Activated CD8-positive, alpha-beta T cell treated with anti-CD3 and anti-CD28 coated beads for 36 hours (primary cell): ENCODE measurements around the gene ATP7A. TPM values are rescaled to one million over a fixed set of nuclear protein-coding genes. Genes with fewer than 3 reads are reported as not detected.
A peak's percentile ranks its signal among the peaks of the same experiment; 100 is the strongest.

ENCODE experiments used
- ATAC-seq: fragments of 200-7000 bp; cut with Tn5 transposase; one replicate; pipeline ENCODE4 v1.10.0; 2021; ENCODE audit warnings: mild to moderate bottlenecking, moderate library complexity
- CTCF ChIA-PET: fragments of 350-600 bp; sonication (Branson Sonifier 250); formaldehyde crosslinking; loops from one replicate; lab custom pipeline; 2021; ENCODE audit warnings: antibody characterized with exemption; lab: Charles Lee
- POLR2A ChIA-PET: fragments of 350-600 bp; sonication (Branson Sonifier 250); formaldehyde crosslinking; loops from one replicate; lab custom pipeline; 2021; ENCODE audit warnings: antibody characterized with exemption; lab: Charles Lee
- DNase-seq: peaks from one replicate; pipeline ENCODE4 v3.0.0-alpha.2; 2020
- H3K27ac Mint-ChIP-seq: one replicate; pipeline ENCODE4 v1.8.0; 2021; ENCODE audit warnings: mild to moderate bottlenecking, mixed read lengths
- H3K27me3 Mint-ChIP-seq: one replicate; pipeline ENCODE4 v1.8.0; 2021; ENCODE audit warnings: mixed read lengths
- H3K36me3 Mint-ChIP-seq: one replicate; pipeline ENCODE4 v1.8.0; 2021; ENCODE audit warnings: low read depth, mixed read lengths
- H3K4me1 Mint-ChIP-seq: one replicate; pipeline ENCODE4 v1.8.0; 2021; ENCODE audit warnings: low read depth, mixed read lengths
- H3K4me3 Mint-ChIP-seq: one replicate; pipeline ENCODE4 v1.8.0; 2021; ENCODE audit warnings: mild to moderate bottlenecking, moderate library complexity, mixed read lengths
- H3K9me3 Mint-ChIP-seq: one replicate; pipeline ENCODE4 v1.8.0; 2021; ENCODE audit warnings: mixed read lengths
- intact Hi-C: fragments of 100-400 bp; cut with micrococcal nuclease; formaldehyde crosslinking; loops from one replicate; pipeline ENCODE4 v1.10.0; 2022
- total RNA-seq, 2 experiments: library from RNA; stranded (reverse); gene quantifications; one replicate each; pipeline ENCODE4 v1.2.3, GENCODE V29; 2021
- TF ChIP-seq, protein P1 (sequence below): fragments of 200-600 bp; IDR thresholded peaks from one replicate; pipeline ENCODE4 v1.8.0; 2022; ENCODE audit warnings: antibody characterized with exemption, mild to moderate bottlenecking

ATP7A gene
- total RNA-seq, 2 experiments from 2014 or later, result 7.4 to 8.7 TPM

DNA sequence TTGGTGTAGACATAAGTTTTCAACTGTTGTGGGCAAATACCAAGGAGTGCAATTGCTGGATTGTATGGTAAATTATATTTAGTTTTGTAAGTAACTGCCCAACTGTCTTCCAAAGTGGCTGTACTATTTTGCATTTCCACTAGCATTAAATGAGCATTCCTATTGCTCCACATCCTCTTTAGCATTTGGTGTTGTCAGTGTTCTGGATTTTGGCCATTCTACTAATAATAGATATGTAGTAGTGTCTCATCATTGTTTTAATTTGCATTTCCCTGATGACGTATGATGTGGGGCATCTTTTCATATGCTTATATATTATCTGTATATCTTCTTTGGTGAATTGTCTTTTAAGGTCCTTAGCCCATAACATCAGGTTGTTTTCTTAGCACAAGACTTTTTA, 41.7 kb downstream of the ATP7A start:
- ChIA-PET POLR2A (no interaction called here), CTCF (no interaction called here)
- peaks cover 14% of the 10 kb centered on the region for H3K4me1 Mint-ChIP-seq
- H3K27ac Mint-ChIP-seq, result no peak overlapping the region
- peaks cover 2% of the 10 kb centered on the region for H3K9me3 Mint-ChIP-seq
- ATAC-seq, result no peak
- intact Hi-C loops, result no loop called here
- no peaks in the 10 kb centered on the region for H3K27me3 Mint-ChIP-seq
- no peak overlapping the region for H3K4me3 Mint-ChIP-seq
- TF ChIP-seq, protein P1, sequence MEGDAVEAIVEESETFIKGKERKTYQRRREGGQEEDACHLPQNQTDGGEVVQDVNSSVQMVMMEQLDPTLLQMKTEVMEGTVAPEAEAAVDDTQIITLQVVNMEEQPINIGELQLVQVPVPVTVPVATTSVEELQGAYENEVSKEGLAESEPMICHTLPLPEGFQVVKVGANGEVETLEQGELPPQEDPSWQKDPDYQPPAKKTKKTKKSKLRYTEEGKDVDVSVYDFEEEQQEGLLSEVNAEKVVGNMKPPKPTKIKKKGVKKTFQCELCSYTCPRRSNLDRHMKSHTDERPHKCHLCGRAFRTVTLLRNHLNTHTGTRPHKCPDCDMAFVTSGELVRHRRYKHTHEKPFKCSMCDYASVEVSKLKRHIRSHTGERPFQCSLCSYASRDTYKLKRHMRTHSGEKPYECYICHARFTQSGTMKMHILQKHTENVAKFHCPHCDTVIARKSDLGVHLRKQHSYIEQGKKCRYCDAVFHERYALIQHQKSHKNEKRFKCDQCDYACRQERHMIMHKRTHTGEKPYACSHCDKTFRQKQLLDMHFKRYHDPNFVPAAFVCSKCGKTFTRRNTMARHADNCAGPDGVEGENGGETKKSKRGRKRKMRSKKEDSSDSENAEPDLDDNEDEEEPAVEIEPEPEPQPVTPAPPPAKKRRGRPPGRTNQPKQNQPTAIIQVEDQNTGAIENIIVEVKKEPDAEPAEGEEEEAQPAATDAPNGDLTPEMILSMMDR, result no peak
- DNase-seq, result no peak
- H3K36me3 Mint-ChIP-seq, result peaks cover 6% of the 10 kb centered on the region

DNA sequence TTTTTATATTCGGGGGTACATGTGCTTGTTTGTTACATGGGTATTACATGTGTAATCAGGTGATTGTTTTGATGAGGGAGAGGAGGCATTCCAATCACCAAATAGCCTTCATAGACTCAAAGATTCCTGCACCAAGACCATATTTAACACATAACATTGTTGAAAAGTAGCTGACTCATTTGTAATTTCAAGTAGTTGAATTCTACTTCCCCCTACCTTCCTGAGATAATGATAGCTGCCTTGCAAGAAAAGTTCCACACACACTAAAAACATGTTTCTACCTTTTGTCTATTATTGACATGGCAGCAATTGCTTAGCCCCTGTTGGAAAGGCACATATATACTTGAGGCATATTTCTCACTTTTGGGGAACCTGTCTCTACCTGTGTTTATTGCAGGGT, 42.8 kb downstream of the ATP7A start:
- CTCF ChIA-PET, result no interaction called here
- ATAC-seq, result no peak
- DNase-seq, result no peak
- Mint-ChIP-seq H3K27me3 (no peaks in the 10 kb centered on the region), H3K9me3 (peaks cover 3% of the 10 kb centered on the region), H3K36me3 (peaks cover 7% of the 10 kb centered on the region), H3K4me3 (no peak overlapping the region), H3K27ac (no peak overlapping the region), H3K4me1 (peaks cover 22% of the 10 kb centered on the region)
- TF ChIP-seq, protein P1, result no peak
- intact Hi-C loops, result no loop called here
- POLR2A ChIA-PET, result no interaction called here

DNA sequence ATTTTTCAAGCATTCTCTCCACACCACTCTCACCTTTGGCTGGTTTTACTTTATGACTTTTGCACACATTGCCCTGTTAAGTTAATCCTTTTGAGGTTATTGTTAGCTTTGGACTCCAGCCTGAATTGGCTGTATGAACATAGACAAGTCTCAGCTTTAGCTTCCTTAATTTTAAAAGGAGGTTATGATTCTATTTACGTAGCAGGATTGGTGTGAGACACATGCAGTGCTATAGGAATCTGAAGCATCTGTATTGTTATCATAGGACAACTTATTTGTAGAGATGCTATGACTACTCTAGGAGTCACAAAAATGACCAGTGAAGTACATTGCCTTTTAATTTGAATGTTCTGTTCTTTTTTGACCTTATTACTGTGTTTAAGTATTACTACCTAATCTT, 43.2 kb downstream of the ATP7A start:
- intact Hi-C loops, result no loop called here
- Mint-ChIP-seq H3K4me3 (no peak overlapping the region), H3K36me3 (peaks cover 8% of the 10 kb centered on the region), H3K27me3 (no peaks in the 10 kb centered on the region), H3K27ac (no peak overlapping the region), H3K9me3 (peaks cover 5% of the 10 kb centered on the region), H3K4me1 (peaks cover 24% of the 10 kb centered on the region)
- ATAC-seq, result no peak
- DNase-seq, result no peak
- TF ChIP-seq, protein P1, result no peak
- ChIA-PET POLR2A (no interaction called here), CTCF (no interaction called here)

DNA sequence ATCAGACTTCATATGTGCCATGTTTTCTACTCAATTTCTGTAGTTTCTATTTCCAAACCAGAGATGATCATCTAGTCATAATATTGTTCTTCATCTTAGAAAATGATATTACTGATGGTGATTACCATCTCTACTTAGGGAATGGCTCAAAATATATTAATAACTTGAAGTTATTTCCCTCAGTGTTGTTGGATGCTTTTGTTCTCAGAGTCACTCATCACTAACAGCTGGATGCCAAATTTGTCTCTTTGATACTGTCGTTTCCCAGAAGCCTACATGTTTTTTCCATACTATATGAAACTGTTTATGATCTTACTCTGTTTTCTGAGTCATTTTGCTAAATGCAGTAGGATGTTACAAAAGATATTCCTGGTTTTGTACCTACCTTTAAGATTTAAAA, 50.1 kb downstream of the ATP7A start:
- H3K9me3 Mint-ChIP-seq, result peaks cover 7% of the 10 kb centered on the region
- ATAC-seq (peak; percentile 58), DNase-seq (no peak)
- CTCF ChIA-PET, result no interaction called here
- H3K36me3 Mint-ChIP-seq, result peaks cover 14% of the 10 kb centered on the region
- POLR2A ChIA-PET, result no interaction called here
- H3K27ac Mint-ChIP-seq, result peak overlapping the region; percentile 89
- H3K4me3 Mint-ChIP-seq, result peak overlapping the region; percentile 31
- no peaks in the 10 kb centered on the region for H3K27me3 Mint-ChIP-seq
- peaks cover 47% of the 10 kb centered on the region for H3K4me1 Mint-ChIP-seq
- intact Hi-C loops, result no loop called here
- TF ChIP-seq, protein P1, result no peak

DNA sequence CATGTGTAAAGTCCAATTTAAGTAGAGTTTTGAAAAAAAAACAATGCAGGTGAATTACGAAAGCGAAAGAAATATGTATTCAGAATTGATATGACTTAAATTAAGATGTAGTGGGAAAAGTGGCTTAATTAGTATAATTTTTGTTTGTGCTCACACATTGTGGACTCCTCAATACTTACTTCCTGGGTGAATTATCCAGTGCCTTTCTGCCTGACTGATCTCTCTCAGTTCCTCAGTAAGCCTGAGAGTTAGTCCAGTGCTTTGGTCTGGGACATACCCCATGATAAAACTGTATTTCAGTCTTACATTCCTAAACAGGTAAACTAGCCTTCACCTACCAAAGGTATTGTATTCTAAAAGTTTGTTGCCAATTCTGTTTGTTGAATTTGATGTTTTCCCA, 50.6 kb downstream of the ATP7A start:
- H3K4me3 Mint-ChIP-seq, result peak overlapping the region; percentile 31
- H3K27ac Mint-ChIP-seq, result peak overlapping the region; percentile 89

More for the DNA sequence above, 50.6 kb downstream of the ATP7A start:
- Mint-ChIP-seq H3K4me1 (peaks cover 44% of the 10 kb centered on the region), H3K9me3 (peaks cover 5% of the 10 kb centered on the region), H3K36me3 (peaks cover 12% of the 10 kb centered on the region), H3K27me3 (no peaks in the 10 kb centered on the region)
- DNase-seq, result no peak
- POLR2A ChIA-PET, result no interaction called here
- intact Hi-C loops, result no loop called here
- TF ChIP-seq, protein P1, result no peak
- CTCF ChIA-PET, result no interaction called here
- peak; percentile 41 for ATAC-seq
